Measurements from ENCODE around the gene ADIRF.
"Not testable (repeated sequence)": the region's sequence is repeated elsewhere in the genome, so short reads cannot be mapped to it uniquely, and the experiment has no call there.

The ADIRF gene

DNA sequence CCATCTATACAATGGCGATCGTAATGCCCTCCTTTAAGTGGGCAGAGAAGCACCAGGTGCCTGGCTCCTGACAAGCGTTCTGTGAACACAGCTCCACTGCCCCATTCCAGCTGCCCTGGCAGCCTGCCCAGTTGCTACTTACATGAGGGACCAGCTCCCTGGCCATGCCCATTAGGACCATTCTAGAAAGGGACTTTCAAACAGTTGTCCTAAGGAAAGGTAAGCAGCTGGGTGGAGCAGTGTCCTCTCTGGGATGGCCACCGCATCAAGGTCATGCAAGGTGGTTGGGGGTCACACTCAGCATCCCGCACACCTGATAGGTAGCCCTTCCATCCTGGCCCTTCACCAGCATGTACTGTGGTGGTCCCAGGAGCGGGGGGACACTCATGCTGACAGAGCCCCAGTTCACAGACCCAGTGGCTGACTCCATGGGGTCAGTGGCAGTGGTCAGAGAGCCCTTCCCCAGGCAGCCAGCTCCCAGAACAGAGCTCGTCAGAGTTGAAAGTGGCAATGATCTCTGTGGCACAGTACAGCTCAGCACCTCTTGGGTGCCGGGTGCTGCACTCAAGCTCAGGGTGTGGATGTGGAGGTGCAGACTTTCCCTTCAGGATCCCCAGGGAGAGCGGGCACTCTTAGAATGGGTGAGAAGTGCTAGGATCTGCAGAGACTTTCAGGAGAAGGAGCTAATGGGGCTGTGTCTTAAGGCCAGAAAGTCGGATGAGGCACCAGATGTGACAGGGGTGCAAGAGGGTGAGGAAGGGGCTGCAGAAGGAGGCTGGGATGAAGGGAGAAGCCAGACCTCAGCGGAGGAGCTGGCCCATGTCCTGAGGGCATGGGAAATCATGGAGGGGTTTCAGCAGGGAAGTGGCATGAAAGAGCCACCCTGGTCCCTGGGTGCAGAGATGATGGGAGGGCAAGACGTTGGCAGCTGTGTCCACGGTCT, 21.8 kb upstream of the ADIRF start:
- DNase-seq, result no peak

DNA sequence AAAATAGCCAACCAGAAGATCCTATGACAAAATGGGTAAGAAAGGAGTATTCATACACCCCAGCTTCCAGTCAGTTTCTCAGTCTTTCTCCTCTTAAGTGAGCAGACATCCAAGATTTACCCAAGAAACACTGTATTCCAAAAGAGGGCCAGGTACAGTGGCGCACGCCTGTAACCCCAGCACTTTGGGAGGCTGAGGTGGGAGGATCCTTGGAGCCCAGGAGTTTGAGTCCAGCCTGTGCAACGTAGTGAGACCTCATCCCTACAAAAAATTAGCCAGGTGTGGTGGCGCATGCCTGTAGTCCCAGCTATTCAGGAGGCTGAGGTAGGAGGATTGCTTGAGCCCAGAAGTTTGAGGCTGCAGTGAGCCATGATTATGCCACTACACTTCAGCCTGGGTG, 20.5 kb upstream of the ADIRF start:
- not testable (repeated sequence) for DNase-seq

DNA sequence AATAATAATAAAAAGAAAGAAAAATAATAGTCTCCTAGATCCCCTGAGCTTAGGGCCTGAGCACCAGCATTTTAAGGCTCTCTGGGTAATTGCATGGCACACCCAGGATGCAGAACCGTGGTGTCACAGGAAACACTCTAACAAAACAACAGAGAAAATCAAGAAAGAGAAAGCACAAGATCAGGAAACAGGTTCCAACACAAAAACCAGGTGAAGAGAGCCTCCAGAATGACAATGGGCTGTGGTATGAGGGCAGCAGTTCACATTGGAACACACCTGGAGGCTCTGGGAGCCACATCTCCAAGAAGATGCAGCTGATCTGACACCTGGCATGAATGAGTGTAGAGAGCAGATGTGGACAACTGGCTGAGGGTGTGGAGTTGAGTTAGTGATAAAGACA, 17.9 kb upstream of the ADIRF start:
- no peak for DNase-seq

DNA sequence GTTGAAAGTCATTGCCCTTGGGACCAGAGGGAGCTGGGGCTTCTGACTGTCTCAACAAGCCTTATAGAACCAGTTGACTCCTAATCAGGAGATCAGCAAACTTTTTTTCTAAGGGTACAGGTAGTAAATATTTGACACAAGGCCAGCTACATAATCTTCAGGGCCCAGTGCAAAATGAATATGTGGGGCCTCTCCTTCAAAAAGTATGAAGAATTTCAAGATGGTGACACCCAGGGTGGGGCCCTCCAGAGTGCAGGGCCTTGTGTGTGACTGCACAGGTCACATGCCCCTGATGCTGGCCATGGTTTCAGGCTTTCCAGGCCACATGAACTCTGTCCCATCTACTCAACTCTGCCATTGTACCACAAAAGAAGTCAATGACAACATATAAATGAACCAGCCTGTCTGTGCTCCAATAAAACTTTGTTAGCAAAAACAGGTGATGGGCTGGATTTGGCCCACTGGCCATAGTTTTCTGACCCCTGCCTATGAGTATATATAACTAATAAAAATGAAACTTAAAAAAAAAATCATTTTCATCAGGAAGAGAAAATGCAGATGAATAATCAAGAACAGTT, 17.0 kb upstream of the ADIRF start:
- DNase-seq, result no peak

GRCh38 chr10:86952106-86952505, 16.2 kb upstream of the ADIRF start:
- no peak for DNase-seq

DNA sequence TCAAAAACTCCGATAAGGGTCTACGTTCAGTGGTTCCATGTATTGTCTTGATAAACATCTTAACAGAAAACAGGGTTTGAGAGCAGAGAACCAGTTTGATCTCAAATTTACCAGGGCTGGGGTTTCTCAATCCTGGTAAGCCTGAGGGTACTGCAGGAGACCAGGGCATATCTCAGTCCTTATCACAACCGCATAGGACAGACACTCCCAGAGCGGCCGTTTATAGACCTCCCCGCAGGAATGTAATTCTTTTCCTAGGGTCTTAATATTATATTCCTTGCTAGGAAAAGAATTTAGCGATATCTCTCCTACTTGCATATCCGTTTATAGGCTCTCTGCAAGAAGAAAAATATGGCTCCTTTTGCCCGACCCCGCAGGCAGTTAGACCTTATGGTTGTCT, 15.6 kb upstream of the ADIRF start:
- not testable (repeated sequence) for DNase-seq

DNA sequence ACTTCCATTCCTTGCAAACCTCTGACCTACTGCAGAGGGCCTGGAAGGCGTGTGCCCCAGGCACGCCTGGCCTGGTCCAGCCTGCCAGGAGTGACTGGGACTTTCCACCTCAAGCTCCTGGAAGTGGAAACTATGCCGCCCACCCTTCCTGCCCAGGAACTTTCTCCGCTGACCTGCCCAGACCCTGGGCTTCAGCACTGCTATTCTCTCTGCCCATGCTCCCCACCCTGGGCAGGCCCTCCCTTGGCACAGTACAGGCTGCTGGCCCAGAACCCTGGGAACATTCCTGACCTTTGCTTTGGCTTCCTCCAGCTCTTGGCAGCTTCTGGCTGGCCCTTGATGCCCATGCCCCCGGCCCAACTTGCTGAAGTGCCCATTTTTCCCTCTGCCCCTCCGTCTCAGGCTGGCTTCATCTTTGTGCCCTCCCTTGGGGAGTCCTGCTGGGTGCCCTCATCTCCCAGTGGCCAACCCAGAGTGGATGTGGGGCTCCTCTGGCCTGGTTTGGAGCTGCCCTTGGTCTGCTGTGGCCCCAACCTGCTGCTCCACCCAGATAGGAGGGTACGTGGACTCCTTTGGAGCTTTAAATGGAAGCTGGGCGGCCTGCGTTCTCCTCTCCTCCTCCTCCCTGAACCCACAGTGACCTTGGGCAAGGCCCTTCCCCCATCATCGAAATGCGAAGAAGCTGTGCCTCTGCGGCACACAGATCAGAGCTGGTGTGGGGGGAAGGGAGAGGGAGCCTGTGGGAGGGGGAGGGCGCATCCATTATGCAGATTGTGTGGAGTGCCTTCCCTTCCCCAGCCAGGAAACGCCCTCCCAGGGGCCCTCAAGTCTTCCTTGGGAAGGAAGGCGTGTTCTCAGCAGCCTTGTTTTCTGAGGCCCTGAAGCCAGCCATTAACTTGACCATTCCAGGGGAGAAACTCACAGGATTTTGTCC, 14.3 kb upstream of the ADIRF start:
- peak; percentile 86 for DNase-seq

GRCh38 chr10:86954681-86955500, 13.4 kb upstream of the ADIRF start:
- DNase-seq, result no peak

GRCh38 chr10:86955501-86956194, 12.6 kb upstream of the ADIRF start:
- DNase-seq, result no peak

GRCh38 chr10:86956195-86956847, 12.0 kb upstream of the ADIRF start:
- DNase-seq, result no peak

- DNase-seq, result no peak
These were observed 11.3 kb upstream of the ADIRF start for GRCh38 chr10:86956848-86957448.

DNA sequence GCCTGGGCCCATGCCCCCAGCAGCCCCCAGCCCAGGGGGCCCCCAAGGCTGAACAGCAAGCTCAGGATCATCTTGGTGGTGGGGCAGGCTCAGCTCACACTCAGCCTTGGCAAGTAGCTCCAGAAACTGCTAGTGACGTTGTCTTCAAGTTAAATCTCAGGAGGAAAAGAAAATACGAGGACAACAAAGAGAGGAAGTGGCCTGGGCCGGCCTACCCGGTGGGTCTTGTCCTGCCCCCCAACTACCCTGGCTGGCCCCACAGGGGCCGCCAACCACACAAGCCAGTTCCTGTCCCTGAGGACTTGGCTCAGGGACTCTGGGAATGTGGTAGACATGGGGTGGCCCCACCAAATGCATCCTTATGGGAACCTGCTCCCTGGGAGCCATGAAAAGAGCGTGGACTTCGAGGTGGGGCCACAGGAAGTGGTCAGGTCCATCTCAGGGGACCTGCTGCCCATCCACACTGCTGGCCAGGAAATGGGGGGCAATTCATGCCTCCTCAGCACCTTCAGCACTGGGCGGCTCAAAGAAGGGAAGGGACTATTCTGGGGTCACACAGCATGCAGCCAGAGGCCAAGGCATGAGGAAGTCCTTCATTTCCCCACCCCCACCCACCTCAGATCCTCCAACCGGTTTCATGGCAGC, 10.7 kb upstream of the ADIRF start, which contains the start of gene MMRN2:
TSS of gene MMRN2 (minus strand) at position 145 of the 645 bp plus-strand sequence. CDS start at position 71, 74 bp downstream.
- peak; percentile 38 for DNase-seq

- DNase-seq, result peak; percentile 57
These were observed 10.0 kb upstream of the ADIRF start, which contains the start of gene SNCG for GRCh38 chr10:86958116-86958900. Gene SNCG (plus strand): TSS chr10:86958599. CDS start chr10:86958698, 99 bp downstream.

DNA sequence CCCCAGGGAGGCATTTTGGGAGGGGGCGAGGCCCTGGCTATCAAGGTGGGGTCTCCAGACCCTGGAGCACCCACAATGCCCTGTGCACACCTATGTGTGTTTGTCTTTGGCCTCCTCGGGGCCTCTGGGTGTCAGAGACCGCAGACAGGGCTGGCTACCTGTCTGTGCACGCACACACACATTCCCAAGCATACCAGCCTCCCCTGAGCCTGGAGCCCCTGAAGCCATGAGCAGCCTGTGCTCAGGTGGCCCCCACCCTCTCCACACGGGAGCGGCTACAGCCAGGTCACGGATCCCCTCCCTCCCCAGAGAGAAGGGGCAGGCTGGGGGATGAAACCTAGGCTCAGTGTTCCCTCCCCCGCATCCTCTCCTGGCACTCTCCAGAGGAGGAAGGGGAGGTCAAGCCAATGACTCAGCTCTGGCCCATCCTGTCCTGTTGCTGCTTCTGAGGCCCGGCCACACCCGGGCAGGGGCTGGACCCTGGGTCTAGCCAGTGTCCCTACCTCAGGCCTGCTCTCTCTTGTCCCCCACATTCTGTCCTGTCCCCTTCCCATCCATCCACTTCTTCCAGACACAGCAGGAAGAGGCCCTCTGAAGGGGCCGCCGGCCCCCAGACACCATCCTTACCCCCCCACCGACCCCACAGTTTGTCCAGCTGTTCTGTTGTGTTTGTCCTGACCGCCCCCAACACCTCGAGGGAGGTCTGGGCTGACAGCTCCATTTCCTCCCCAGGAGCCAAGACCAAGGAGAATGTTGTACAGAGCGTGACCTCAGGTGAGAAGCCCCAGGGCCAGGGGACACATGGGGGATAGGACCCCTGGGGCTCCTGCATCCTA, 9.2 kb upstream of the ADIRF start:
- DNase-seq, result peak; percentile 53

- no peak for DNase-seq
These were observed 8.6 kb upstream of the ADIRF start for GRCh38 chr10:86959737-86960002.

GRCh38 chr10:86960003-86960862, 8.0 kb upstream of the ADIRF start:
- DNase-seq, result peak; percentile 49

DNA sequence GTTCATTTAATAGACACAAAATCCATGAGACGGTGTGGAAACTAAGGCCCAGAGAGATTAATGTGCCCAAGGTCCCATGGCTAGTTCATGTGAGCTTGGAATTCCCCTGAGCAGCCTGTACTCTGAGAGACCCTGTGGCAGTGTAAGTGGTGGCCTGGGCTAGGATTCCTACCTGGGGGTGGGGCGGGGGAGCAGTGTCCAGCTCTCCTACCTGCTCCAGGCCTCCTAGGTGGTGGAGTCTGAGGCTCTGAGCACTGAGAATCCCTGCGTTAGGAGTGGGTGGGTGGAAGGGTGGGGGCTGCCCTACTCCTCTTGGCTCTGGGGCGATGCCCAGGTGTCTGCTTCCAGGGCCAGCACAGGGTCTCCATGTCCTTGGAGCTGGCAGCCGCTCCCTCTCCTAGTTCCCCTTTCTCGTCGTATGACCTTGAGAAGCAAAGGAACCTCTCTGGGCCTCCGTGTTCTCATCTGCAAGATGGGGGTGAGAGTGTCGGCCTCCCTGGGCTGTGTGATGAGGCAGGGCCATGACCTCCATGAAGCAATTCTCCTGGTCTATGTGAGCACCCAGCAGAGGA, 7.3 kb upstream of the ADIRF start:
- DNase-seq, result no peak
